GM20000 (cell line): ENCODE data around the gene PAPSS2.

ENCODE experiments used
- DNase-seq: peaks from one replicate; pipeline ENCODE4 v3.0.0; 2012; ENCODE audit warnings: low spot score
- CTCF ChIP-seq: IDR thresholded peaks from 2 replicates; pipeline ENCODE4 v1.5.1; 2012; ENCODE audit warnings: mild to moderate bottlenecking, control low read depth; ENCODE audit errors: extremely low read depth, missing control alignments

PAPSS2 gene

GRCh38 chr10:87672551-87672950 lies 12.9 kb downstream of the PAPSS2 start:
- no peak for TF ChIP-seq CTCF

DNA sequence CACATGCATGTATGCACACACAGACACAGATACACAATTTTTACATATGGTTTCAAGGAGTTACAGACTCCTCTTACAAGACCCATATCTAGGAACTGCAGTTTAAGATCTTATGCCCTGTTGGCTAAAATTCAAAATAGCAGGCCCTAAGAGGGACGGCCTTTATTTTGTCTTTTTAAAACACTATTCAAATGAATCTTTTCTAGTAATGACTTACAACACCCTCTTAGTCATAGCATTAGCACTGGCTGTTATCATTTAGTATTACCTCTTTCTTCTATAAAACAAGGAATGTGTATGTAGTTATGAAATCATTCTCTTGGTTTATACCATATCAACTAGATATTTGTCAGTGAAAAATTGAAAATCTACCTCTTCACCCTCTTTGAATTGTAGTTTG lies 15.3 kb downstream of the PAPSS2 start:
- no peak for DNase-seq
- no peak for TF ChIP-seq CTCF

More at GRCh38 chr10:87672551-87672950, 12.9 kb downstream of the PAPSS2 start:
- DNase-seq, result no peak

DNA sequence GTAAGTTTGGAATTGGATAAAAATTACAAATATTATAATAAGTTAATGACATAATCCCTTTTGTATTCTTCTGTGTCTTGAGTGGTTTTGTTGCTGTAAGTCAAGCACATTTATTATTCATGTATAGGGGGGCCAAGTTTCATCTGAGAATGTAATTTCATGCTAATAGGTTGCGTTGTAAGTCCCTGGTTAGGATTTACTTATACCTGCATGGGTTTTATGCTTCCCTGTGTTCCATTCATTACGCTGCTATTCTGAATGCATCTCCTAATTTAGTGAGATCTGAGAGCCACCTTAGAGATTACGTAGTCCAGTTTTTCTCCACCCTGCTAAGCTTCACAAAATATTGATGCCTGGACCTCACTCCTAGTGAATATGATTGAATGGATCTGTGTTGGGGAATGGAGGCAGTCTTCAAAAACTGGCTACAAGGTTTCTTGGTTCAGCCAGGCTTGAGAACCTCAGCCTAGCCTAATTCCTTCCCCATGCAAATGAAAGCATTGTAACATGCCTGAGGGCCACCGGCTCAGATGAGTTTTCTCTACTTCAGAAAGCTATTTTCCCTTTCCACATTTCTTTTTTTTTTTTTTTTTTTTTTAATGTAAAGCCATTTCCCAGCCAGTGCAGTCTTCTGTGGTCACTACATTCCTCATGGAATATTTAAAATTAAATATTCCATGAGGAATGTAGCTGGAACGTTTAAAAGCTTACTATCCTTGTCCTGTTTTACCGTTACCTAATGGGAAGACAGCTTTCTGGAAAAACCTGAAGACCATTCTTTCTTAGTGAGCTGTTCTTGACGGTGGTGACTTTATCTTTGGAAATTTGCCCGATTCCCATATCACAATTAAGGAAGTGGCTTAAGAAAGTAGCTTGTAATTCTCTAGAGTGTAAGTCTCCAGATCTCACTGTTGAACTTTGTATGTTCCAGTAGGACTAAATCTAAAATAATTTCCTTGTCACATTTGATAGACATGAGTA lies 16.0 kb downstream of the PAPSS2 start:
- DNase-seq, result no peak
- TF ChIP-seq CTCF, result no peak

GRCh38 chr10:87677595-87677994 lies 17.9 kb downstream of the PAPSS2 start:
- no peak for DNase-seq
- TF ChIP-seq CTCF, result no peak

GRCh38 chr10:87678302-87678701 lies 18.6 kb downstream of the PAPSS2 start:
- DNase-seq, result no peak
- TF ChIP-seq CTCF, result no peak

- DNase-seq, result no peak
- TF ChIP-seq CTCF, result no peak
These were observed 23.7 kb downstream of the PAPSS2 start for GRCh38 chr10:87683356-87683755.

GRCh38 chr10:87684001-87684638 lies 24.4 kb downstream of the PAPSS2 start:
- DNase-seq, result no peak

More at GRCh38 chr10:87684001-87684638, 24.4 kb downstream of the PAPSS2 start:
- no peak for TF ChIP-seq CTCF
